RWPE2 (cell line): ENCODE results near the gene GFER.
A peak's percentile ranks its signal among the peaks of the same experiment; 100 is the strongest.
"Not testable (repeated sequence)": the region's sequence is repeated elsewhere in the genome, so short reads cannot be mapped to it uniquely, and the experiment has no call there.

Experiments
- ATAC-seq: fragments of 200-7000 bp; cut with Tn5 transposase; 3 replicates; pipeline ENCODE4 v1.9.1; 2021; ENCODE audit warnings: low read depth
- DNase-seq: peaks from one replicate; pipeline ENCODE4 v3.0.0-alpha.2; 2020; ENCODE audit warnings: low spot score
- H3K27ac ChIP-seq: fragments of 450-650 bp; 2 replicates; pipeline ENCODE4 v1.5.1; 2017; ENCODE audit warnings: mild to moderate bottlenecking; ENCODE audit not compliant: poor library complexity, severe bottlenecking
- H3K27me3 ChIP-seq: fragments of 250-450 bp; sonication (Bioruptor Pico); 2 replicates; pipeline ENCODE4 v1.5.1; 2021; ENCODE audit warnings: mild to moderate bottlenecking, moderate library complexity; ENCODE audit not compliant: insufficient read depth, poor library complexity, severe bottlenecking
- H3K36me3 ChIP-seq: fragments of 250-450 bp; sonication (Bioruptor Pico); 2 replicates; pipeline ENCODE4 v1.5.1; 2020; ENCODE audit warnings: low read depth, mild to moderate bottlenecking, moderate library complexity
- H3K4me1 ChIP-seq: fragments of 250-450 bp; sonication (Bioruptor Pico); 2 replicates; pipeline ENCODE4 v1.5.1; 2021; ENCODE audit warnings: mild to moderate bottlenecking, moderate library complexity; ENCODE audit not compliant: insufficient read depth, poor library complexity, severe bottlenecking
- H3K4me3 ChIP-seq: fragments of 250-450 bp; sonication (Bioruptor Pico); 2 replicates; pipeline ENCODE4 v1.5.1; 2021; ENCODE audit warnings: mild to moderate bottlenecking, moderate library complexity; ENCODE audit not compliant: severe bottlenecking
- H3K9me3 ChIP-seq: fragments of 250-450 bp; sonication (Bioruptor Pico); 2 replicates; pipeline ENCODE4 v1.5.1; 2021; ENCODE audit warnings: mild to moderate bottlenecking, moderate library complexity; ENCODE audit not compliant: severe bottlenecking
- CTCF ChIP-seq: fragments of 450-650 bp; IDR thresholded peaks from one replicate; pipeline ENCODE4 v1.5.1; 2017; ENCODE audit warnings: mild to moderate bottlenecking, moderate library complexity; ENCODE audit not compliant: poor library complexity, severe bottlenecking

GFER gene

GRCh38 chr16:1958715-1959268 is 25.2 kb upstream of the GFER start:
- peak overlapping the region; percentile 93 for H3K27ac ChIP-seq
- TF ChIP-seq CTCF = no peak
- H3K36me3 ChIP-seq = peaks cover 27% of the 10 kb centered on the region
- peak overlapping the region; percentile 58 for H3K4me3 ChIP-seq
- DNase-seq (peak; percentile 51), ATAC-seq (no peak)
- no peaks in the 10 kb centered on the region for H3K9me3 ChIP-seq
- H3K27me3 ChIP-seq = no peaks in the 10 kb centered on the region
- H3K4me1 ChIP-seq = peaks cover 14% of the 10 kb centered on the region

- ATAC-seq (peak; percentile 66), DNase-seq (peak; percentile 91)
- H3K27me3 ChIP-seq = no peaks in the 10 kb centered on the region
- H3K4me1 ChIP-seq = peaks cover 14% of the 10 kb centered on the region
- peak; percentile 94 for TF ChIP-seq CTCF
- peak within 1 kb of the TSS; percentile 58 for H3K4me3 ChIP-seq
- peaks cover 33% of the 10 kb centered on the region for H3K36me3 ChIP-seq
- no peaks in the 10 kb centered on the region for H3K9me3 ChIP-seq
- peak within 1 kb of the TSS; percentile 93 for H3K27ac ChIP-seq
Observed at GRCh38 chr16:1959269-1960039, 24.5 kb upstream of the GFER start, which contains the start of gene NDUFB10. Gene NDUFB10, plus strand, starts transcription at chr16:1959538. Its CDS starts 87 bp downstream, at chr16:1959625.

- Histone ChIP-seq H3K27ac (peak overlapping the region; percentile 93), H3K9me3 (no peaks in the 10 kb centered on the region), H3K27me3 (no peaks in the 10 kb centered on the region), H3K4me1 (peaks cover 14% of the 10 kb centered on the region), H3K36me3 (peaks cover 38% of the 10 kb centered on the region), H3K4me3 (peak overlapping the region; percentile 58)
- no peak for TF ChIP-seq CTCF
- DNase-seq = peak; percentile 65
- ATAC-seq = peak; percentile 39
Observed at GRCh38 chr16:1960665-1961630, 23.0 kb upstream of the GFER start.

- no peak for TF ChIP-seq CTCF
- H3K36me3 ChIP-seq = peaks cover 38% of the 10 kb centered on the region
Observed at GRCh38 chr16:1961651-1962067, 22.3 kb upstream of the GFER start.

GRCh38 chr16:1962161-1963153 is 21.5 kb upstream of the GFER start:
- H3K27me3 ChIP-seq, H3K9me3 ChIP-seq, ATAC-seq: not testable (repeated sequence)
- Histone ChIP-seq H3K36me3 (peaks cover 38% of the 10 kb centered on the region), H3K4me3 (peak overlapping the region; percentile 81), H3K4me1 (peaks cover 14% of the 10 kb centered on the region), H3K27ac (peak overlapping the region; percentile 93)
- DNase-seq = peak; percentile 50

More at GRCh38 chr16:1961651-1962067, 22.3 kb upstream of the GFER start:
- DNase-seq (peak; percentile 59), ATAC-seq (peak; percentile 0; the same call in 2 of the 3 replicates)
- H3K4me1 ChIP-seq = peaks cover 14% of the 10 kb centered on the region
- H3K4me3 ChIP-seq = no peak overlapping the region
- no peaks in the 10 kb centered on the region for H3K27me3 ChIP-seq
- H3K9me3 ChIP-seq = no peaks in the 10 kb centered on the region
- peak overlapping the region; percentile 93 for H3K27ac ChIP-seq
